Measurements from ENCODE around the gene NFIB.
A peak's percentile ranks its signal among the peaks of the same experiment; 100 is the strongest.

The NFIB gene

GRCh38 chr9:14087576-14087975 lies 226.4 kb downstream of the NFIB start:
- H3K27me3 ChIP-seq: no peaks in the 10 kb centered on the region
- H3K9ac ChIP-seq: no peak overlapping the region
- no peaks in the 10 kb centered on the region for H3K9me3 ChIP-seq (replicated peaks in 1 of 11)
- no peaks in the 10 kb centered on the region for H4K20me1 ChIP-seq
- H3K27ac ChIP-seq: no peak overlapping the region
- no peak for TF ChIP-seq Cebpa-rat (IDR thresholded peaks at IDR 0.05)
- no peaks in the 10 kb centered on the region for H3K36me3 ChIP-seq
- H3K4me2 ChIP-seq: no peak overlapping the region
- no peak overlapping the region for H3K4me3 ChIP-seq
- no peaks in the 10 kb centered on the region for H3K4me1 ChIP-seq

GRCh38 chr9:14086495-14086894 lies 227.4 kb downstream of the NFIB start:
- H3K4me1 ChIP-seq: peaks cover 0 to 2% (median 0%) of the 10 kb centered on the region in 10 experiments; a peak in 1 of 20 replicates
- no peak overlapping the region for H3K4me2 ChIP-seq
- no peak overlapping the region for H3K9ac ChIP-seq
- H3K4me3 ChIP-seq: no peak overlapping the region
- H3K27ac ChIP-seq: no peak overlapping the region
- no peaks in the 10 kb centered on the region for H4K20me1 ChIP-seq
- no peaks in the 10 kb centered on the region for H3K36me3 ChIP-seq
- H3K9me3 ChIP-seq (replicated peaks in 1 of 11): no peaks in the 10 kb centered on the region
- H3K27me3 ChIP-seq: no peaks in the 10 kb centered on the region
- no peak for TF ChIP-seq Cebpa-rat (IDR thresholded peaks at IDR 0.05)

- Histone ChIP-seq H3K4me2 (no peak overlapping the region), H3K27ac (no peak overlapping the region), H3K27me3 (no peaks in the 10 kb centered on the region), H3K4me3 (no peak overlapping the region), H3K36me3 (no peaks in the 10 kb centered on the region), H4K20me1 (no peaks in the 10 kb centered on the region), H3K9me3 (replicated peaks in 1 of 11) (no peaks in the 10 kb centered on the region), H3K4me1 (peaks cover 0 to 7% (median 0%) of the 10 kb centered on the region in 10 experiments; a peak in 3 of 20 replicates), H3K9ac (no peak overlapping the region)
- TF ChIP-seq Cebpa-rat (IDR thresholded peaks at IDR 0.05): no peak
Observed at GRCh38 chr9:14085810-14086209, 228.1 kb downstream of the NFIB start.

- H4K20me1 ChIP-seq: no peaks in the 10 kb centered on the region
- peaks cover 0 to 7% (median 0%) of the 10 kb centered on the region in 10 experiments; a peak in 3 of 20 replicates for H3K4me1 ChIP-seq
- H3K4me3 ChIP-seq: no peak overlapping the region
- no peak for TF ChIP-seq Cebpa-rat (IDR thresholded peaks at IDR 0.05)
- no peak overlapping the region for H3K9ac ChIP-seq
- no peaks in the 10 kb centered on the region for H3K36me3 ChIP-seq
- no peak overlapping the region for H3K4me2 ChIP-seq
- no peaks in the 10 kb centered on the region for H3K27me3 ChIP-seq
- H3K9me3 ChIP-seq (replicated peaks in 1 of 11): no peaks in the 10 kb centered on the region
- H3K27ac ChIP-seq: no peak overlapping the region
Observed at GRCh38 chr9:14084867-14085266, 229.1 kb downstream of the NFIB start.

- no peak overlapping the region for H3K4me2 ChIP-seq
- no peak overlapping the region for H3K9ac ChIP-seq
- H3K9me3 ChIP-seq (replicated peaks in 1 of 11): no peaks in the 10 kb centered on the region
- no peaks in the 10 kb centered on the region for H3K36me3 ChIP-seq
- no peaks in the 10 kb centered on the region for H4K20me1 ChIP-seq
- peaks cover 0 to 7% (median 0%) of the 10 kb centered on the region in 10 experiments; a peak in 3 of 20 replicates for H3K4me1 ChIP-seq
- no peak overlapping the region for H3K4me3 ChIP-seq
- H3K27me3 ChIP-seq: no peaks in the 10 kb centered on the region
- no peak for TF ChIP-seq Cebpa-rat (IDR thresholded peaks at IDR 0.05)
- no peak overlapping the region for H3K27ac ChIP-seq
Observed at GRCh38 chr9:14083366-14083765, 230.6 kb downstream of the NFIB start.

- no peaks in the 10 kb centered on the region for H3K9me3 ChIP-seq (replicated peaks in 1 of 11)
- no peak for TF ChIP-seq Cebpa-rat (IDR thresholded peaks at IDR 0.05)
- H3K4me2 ChIP-seq: no peak overlapping the region
Observed at GRCh38 chr9:14082732-14083131, 231.2 kb downstream of the NFIB start.

GRCh38 chr9:14081745-14082144 lies 232.2 kb downstream of the NFIB start:
- peak overlapping the region in 1 of 11 experiments; percentile 19; a peak in 2 of 22 replicates for H3K4me2 ChIP-seq
- H3K9ac ChIP-seq: no peak overlapping the region
- H3K9me3 ChIP-seq (replicated peaks in 1 of 11): no peaks in the 10 kb centered on the region
- no peaks in the 10 kb centered on the region for H3K36me3 ChIP-seq
- TF ChIP-seq Cebpa-rat (IDR thresholded peaks at IDR 0.05): no peak
- H3K27me3 ChIP-seq: no peaks in the 10 kb centered on the region
- no peaks in the 10 kb centered on the region for H4K20me1 ChIP-seq
- H3K4me1 ChIP-seq: peaks cover 0 to 7% (median 0%) of the 10 kb centered on the region in 10 experiments; a peak in 3 of 20 replicates
- H3K4me3 ChIP-seq: no peak overlapping the region
- H3K27ac ChIP-seq: no peak overlapping the region

More at GRCh38 chr9:14082732-14083131, 231.2 kb downstream of the NFIB start:
- no peak overlapping the region for H3K9ac ChIP-seq
- H4K20me1 ChIP-seq: no peaks in the 10 kb centered on the region
- H3K27me3 ChIP-seq: no peaks in the 10 kb centered on the region
- H3K36me3 ChIP-seq: no peaks in the 10 kb centered on the region
- no peak overlapping the region for H3K27ac ChIP-seq
- H3K4me3 ChIP-seq: no peak overlapping the region
- H3K4me1 ChIP-seq: peaks cover 0 to 7% (median 0%) of the 10 kb centered on the region in 10 experiments; a peak in 3 of 20 replicates

GRCh38 chr9:14080959-14081542 lies 232.9 kb downstream of the NFIB start:
- TF ChIP-seq Cebpa-rat (IDR thresholded peaks at IDR 0.05): no peak
- no peaks in the 10 kb centered on the region for H3K9me3 ChIP-seq (replicated peaks in 1 of 11)
- no peak overlapping the region for H3K27ac ChIP-seq
- H3K27me3 ChIP-seq: no peaks in the 10 kb centered on the region
- H4K20me1 ChIP-seq: no peaks in the 10 kb centered on the region
- H3K4me1 ChIP-seq: peaks cover 0 to 7% (median 0%) of the 10 kb centered on the region in 10 experiments; a peak in 3 of 20 replicates
- H3K4me2 ChIP-seq: peak overlapping the region in 3 of 11 experiments; percentile 6 to 19 (median 11); a peak in 3 of 22 replicates
- no peak overlapping the region for H3K9ac ChIP-seq
- H3K4me3 ChIP-seq: no peak overlapping the region
- no peaks in the 10 kb centered on the region for H3K36me3 ChIP-seq

GRCh38 chr9:14079440-14079839 lies 234.5 kb downstream of the NFIB start:
- Histone ChIP-seq H3K36me3 (no peaks in the 10 kb centered on the region), H3K4me2 (no peak overlapping the region), H3K4me1 (peaks cover 0 to 7% (median 0%) of the 10 kb centered on the region in 10 experiments; a peak in 3 of 20 replicates), H3K9me3 (replicated peaks in 1 of 11) (no peaks in the 10 kb centered on the region), H4K20me1 (no peaks in the 10 kb centered on the region), H3K4me3 (no peak overlapping the region), H3K27me3 (no peaks in the 10 kb centered on the region), H3K27ac (no peak overlapping the region), H3K9ac (no peak overlapping the region)
- TF ChIP-seq Cebpa-rat (IDR thresholded peaks at IDR 0.05): no peak

- H3K9me3 ChIP-seq (replicated peaks in 1 of 11): 0 out of 22 replicates have a peak, but pooled peaks cover 0 to 3% (median 0%) of the 10 kb centered on the region in 11 experiments
- no peak for TF ChIP-seq Cebpa-rat (IDR thresholded peaks at IDR 0.05)
- no peak overlapping the region for H3K9ac ChIP-seq
- no peaks in the 10 kb centered on the region for H3K27me3 ChIP-seq
- no peaks in the 10 kb centered on the region for H4K20me1 ChIP-seq
- H3K4me1 ChIP-seq: peaks cover 0 to 13% (median 5%) of the 10 kb centered on the region in 10 experiments; a peak in 12 of 20 replicates
- H3K36me3 ChIP-seq: no peaks in the 10 kb centered on the region
- H3K4me2 ChIP-seq: no peak overlapping the region
- no peak overlapping the region for H3K4me3 ChIP-seq
- no peak overlapping the region for H3K27ac ChIP-seq
Observed at GRCh38 chr9:14077672-14078071, 236.3 kb downstream of the NFIB start.

Data from BLaER1 treated with 17β-estradiol and CSF1 and Interleukin-3, amounts not matched to agents 10 nM and 100 nM (cell line).